IMR-90 (cell line): ENCODE data around the gene PDF. TPM values are rescaled to one million over a fixed set of nuclear protein-coding genes. Genes with fewer than 3 reads are reported as not detected.
"Not testable (repeated sequence)": the region's sequence is repeated elsewhere in the genome, so short reads cannot be mapped to it uniquely, and the experiment has no call there.

Experiments
- ATAC-seq: fragments of 200-7000 bp; cut with Tn5 transposase; 2 replicates; pipeline ENCODE4 v1.9.1; 2020; ENCODE audit warnings: low read depth, mild to moderate bottlenecking, moderate library complexity
- BruUV-seq: library from RNA; stranded (reverse); fragments of 400-500 nt; replicated peaks from 2 replicates; lab custom pipeline; 2021; lab: Mats Ljungman, UMichigan
- CTCF ChIA-PET: fragments of 300-600 bp; formaldehyde crosslinking; extraction: SDS; loops from one replicate; lab custom pipeline; 2021; ENCODE audit warnings: antibody characterized with exemption; lab: Yijun Ruan, JAX
- POLR2A ChIA-PET: fragments of 300-600 bp; sonication (Branson Sonifier 250); formaldehyde crosslinking; loops from one replicate; lab custom pipeline; 2022; ENCODE audit warnings: antibody characterized with exemption; ENCODE audit not compliant: unreplicated experiment; lab: Charles Lee
- DNase-seq: peaks from one replicate; pipeline ENCODE4 v3.0.0; 2013
- H2AFZ ChIP-seq: replicated peaks from 2 replicates; pipeline ENCODE3; 2013; ENCODE audit warnings: low read length, mild to moderate bottlenecking; ENCODE audit not compliant: poor library complexity
- H2AK5ac ChIP-seq: 2 replicates; pipeline ENCODE4 v1.6.1; 2013; ENCODE audit warnings: low read depth, low read length, inconsistent platforms
- H2AK9ac ChIP-seq: replicated peaks from 2 replicates; pipeline ENCODE3; 2013; ENCODE audit warnings: mild to moderate bottlenecking, low read depth, low read length, moderate library complexity; ENCODE audit not compliant: poor library complexity
- H2BK120ac ChIP-seq: 2 replicates; pipeline ENCODE4 v1.6.1; 2013; ENCODE audit warnings: low read depth, low read length, inconsistent platforms
- H2BK15ac ChIP-seq: 3 replicates; pipeline ENCODE4 v1.6.1; 2013; ENCODE audit warnings: low read depth, low read length, inconsistent platforms
- H2BK20ac ChIP-seq: 2 replicates; pipeline ENCODE4 v1.6.1; 2013; ENCODE audit warnings: low read depth, mild to moderate bottlenecking, inconsistent platforms, low read length, moderate library complexity
- H2BK5ac ChIP-seq: 2 replicates; pipeline ENCODE4 v1.6.1; 2013; ENCODE audit warnings: mild to moderate bottlenecking, low read depth, low read length, inconsistent platforms; ENCODE audit not compliant: poor library complexity, severe bottlenecking
- H3K14ac ChIP-seq: replicated peaks from 2 replicates; pipeline ENCODE4 v1.6.1; 2013; ENCODE audit warnings: low read depth, low read length, inconsistent platforms
- H3K18ac ChIP-seq: 2 replicates; pipeline ENCODE4 v1.6.1; 2013; ENCODE audit warnings: low read depth, low read length, control low read depth
- H3K23ac ChIP-seq: 2 replicates; pipeline ENCODE4 v1.6.1; 2013; ENCODE audit warnings: low read depth, low read length, inconsistent platforms
- H3K27ac ChIP-seq: 2 replicates; pipeline ENCODE4 v1.5.1; 2013; ENCODE audit warnings: mild to moderate bottlenecking, control low read depth, low read length; ENCODE audit not compliant: insufficient read depth
- H3K27me3 ChIP-seq: 2 replicates; pipeline ENCODE4 v1.6.1; 2013; ENCODE audit warnings: low read length; ENCODE audit not compliant: control insufficient read depth, insufficient read depth
- H3K36me3 ChIP-seq: 2 replicates; pipeline ENCODE4 v1.6.1; 2013; ENCODE audit warnings: low read length, mixed read lengths; ENCODE audit not compliant: control insufficient read depth, insufficient read depth
- H3K4ac ChIP-seq: 2 replicates; pipeline ENCODE4 v1.6.1; 2013; ENCODE audit warnings: low read depth, low read length, inconsistent platforms
- H3K4me1 ChIP-seq: 2 replicates; pipeline ENCODE4 v1.6.1; 2013; ENCODE audit warnings: low read length, mixed read lengths; ENCODE audit not compliant: control insufficient read depth, insufficient read depth
- H3K4me2 ChIP-seq: 2 replicates; pipeline ENCODE4 v1.6.1; 2013; ENCODE audit warnings: low read depth, mild to moderate bottlenecking, control low read depth, low read length, moderate library complexity
- H3K4me3 ChIP-seq: 2 replicates; pipeline ENCODE4 v1.5.1; 2013; ENCODE audit warnings: low read depth, mild to moderate bottlenecking, control low read depth, low read length, moderate library complexity; ENCODE audit not compliant: insufficient read depth
- H3K56ac ChIP-seq: 2 replicates; pipeline ENCODE4 v1.6.1; 2013; ENCODE audit warnings: low read length, inconsistent platforms; ENCODE audit not compliant: insufficient read depth; ENCODE audit errors: extremely low read depth
- H3K79me1 ChIP-seq, 2 experiments: 2 replicates each; pipeline ENCODE4 v1.6.1; 2013; ENCODE audit warnings: low read length in 2 of 2, inconsistent platforms in 1 of 2, low read depth in 1 of 2
- H3K9ac ChIP-seq: 2 replicates; pipeline ENCODE4 v1.6.1; 2013; ENCODE audit warnings: low read depth, low read length, control low read depth
- H3K9me1 ChIP-seq: 2 replicates; pipeline ENCODE4 v1.6.1; 2013; ENCODE audit warnings: low read length, inconsistent platforms; ENCODE audit not compliant: insufficient read depth
- H3K9me3 ChIP-seq: 2 replicates; pipeline ENCODE4 v1.6.1; 2013; ENCODE audit warnings: low read length; ENCODE audit not compliant: control insufficient read depth, insufficient read depth
- H4K20me1 ChIP-seq: 2 replicates; pipeline ENCODE4 v1.6.1; 2013; ENCODE audit warnings: low read length, inconsistent platforms; ENCODE audit not compliant: insufficient read depth
- H4K5ac ChIP-seq: 2 replicates; pipeline ENCODE4 v1.6.1; 2013; ENCODE audit warnings: mild to moderate bottlenecking, low read depth, low read length, control low read depth
- H4K8ac ChIP-seq, 2 experiments: 2 replicates each; pipeline ENCODE4 v1.6.1; 2013; ENCODE audit warnings: low read depth in 2 of 2, low read length in 2 of 2, control low read depth in 1 of 2, inconsistent platforms in 1 of 2
- H4K91ac ChIP-seq: 2 replicates; pipeline ENCODE4 v1.6.1; 2013; ENCODE audit warnings: low read depth, low read length, inconsistent platforms; ENCODE audit not compliant: insufficient read depth
- CHD1 ChIP-seq: IDR thresholded peaks from 2 replicates; pipeline ENCODE4 v1.6.1; 2012; ENCODE audit warnings: low read depth, low read length, improper control_type of control experiment
- FOS ChIP-seq: fragments of 150-350 bp; IDR thresholded peaks from 2 replicates; pipeline ENCODE4 v1.6.1; 2016; ENCODE audit warnings: low read depth, low read length
- MAFK ChIP-seq: IDR thresholded peaks from 2 replicates; pipeline ENCODE4 v1.6.1; 2012; ENCODE audit warnings: low read depth, low read length, improper control_type of control experiment
- MXI1 ChIP-seq: IDR thresholded peaks from 2 replicates; pipeline ENCODE4 v1.6.1; 2012; ENCODE audit warnings: low read depth, mild to moderate bottlenecking, low read length, moderate library complexity, borderline replicate concordance
- RAD21 ChIP-seq: IDR thresholded peaks from 2 replicates; pipeline ENCODE4 v1.6.1; 2012; ENCODE audit warnings: low read length, improper control_type of control experiment
- SMC3 ChIP-seq: fragments of 150-350 bp; IDR thresholded peaks from 2 replicates; pipeline ENCODE4 v1.6.1; 2016; ENCODE audit warnings: low read depth, mild to moderate bottlenecking, antibody characterized with exemption, low read length, moderate library complexity
- WGBS, 2 experiments: methylation state at CpG; one replicate each; pipeline versions ENCODE4 v1.1.5 to v1.1.7; 2013; ENCODE audit warnings: missing lambda C conversion rate in 2 of 2; ENCODE audit not compliant: insufficient read length in 1 of 2; ENCODE audit errors: extremely low coverage in 2 of 2; 5-methylcytosine and 5-hydroxymethylcytosine counted together
- dilution Hi-C: fragments of 300-500 bp; cut with HindIII; formaldehyde crosslinking; loops from one replicate; pipeline ENCODE4 v1.14.3; 2018; ENCODE audit warnings: low sequenced_read_pairs; ENCODE audit not compliant: unreplicated experiment
- in situ Hi-C: fragments of 300-500 bp; cut with MboI; formaldehyde crosslinking; loops from 3 replicates; pipeline ENCODE4 v1.14.3; 2019; ENCODE audit warnings: low sequenced_read_pairs, inconsistent platforms, mixed read lengths
- intact Hi-C: fragments of 100-400 bp; cut with micrococcal nuclease; formaldehyde crosslinking; loops from 2 replicates; pipeline ENCODE4 v1.10.0; 2022
- polyA plus RNA-seq, 3 experiments: library from polyadenylated mRNA; depleted of rRNA; stranded (reverse); fragments of >200 nt; gene quantifications; 2 replicates each; pipeline ENCODE4 v1.2.3, GENCODE V29; 2012; ENCODE audit warnings: low replicate concordance in 1 of 3
- total RNA-seq: library from RNA; depleted of rRNA; stranded (reverse); fragments of >200 nt; gene quantifications from 2 replicates; pipeline ENCODE4 v1.2.3, GENCODE V29; 2012
- TF ChIP-seq, protein P1 (sequence below): fragments of 150-350 bp; IDR thresholded peaks from 2 replicates; pipeline ENCODE4 v1.6.1; 2016; ENCODE audit warnings: low read depth, mild to moderate bottlenecking, low read length, moderate library complexity, borderline replicate concordance

PDF gene
- total and polyA plus RNA-seq, 2 of the 4 experiments (the other 2 are of a cell fraction), result 4.5 to 6.4 TPM

DNA sequence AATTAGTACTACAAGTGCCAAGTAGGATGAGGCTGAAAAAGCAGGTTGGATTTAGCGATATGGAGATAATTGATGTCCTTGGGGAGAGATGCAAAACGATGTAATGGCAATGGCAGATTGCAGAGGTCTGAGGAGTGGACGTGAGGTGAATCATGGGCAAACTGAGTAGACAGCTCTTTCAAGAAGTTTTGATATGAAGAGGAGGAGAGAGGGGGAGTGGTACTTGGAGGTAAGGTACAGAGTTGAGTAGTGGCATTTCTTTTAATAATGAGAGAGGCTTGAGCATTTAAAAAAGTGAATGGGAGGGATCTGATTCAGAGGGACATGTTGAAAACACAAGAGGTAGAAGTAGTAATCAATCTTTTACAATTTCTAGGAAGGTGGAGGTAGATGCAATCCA lies 37.0 kb downstream of the PDF start:
- dilution Hi-C loops, result no loop called here
- H3K4me3 ChIP-seq, result no peak overlapping the region
- intact Hi-C loops, result no loop called here
- ATAC-seq, result no peak
- H3K79me1 ChIP-seq, result peaks cover 2 to 57% of the 10 kb centered on the region in 2 experiments; a peak in 3 of 4 replicates
- H3K9me1 ChIP-seq, result peaks cover 4% of the 10 kb centered on the region; the same call in 1 of the 2 replicates
- H3K9me3 ChIP-seq, result no peaks in the 10 kb centered on the region
- no peak overlapping the region for H3K4me2 ChIP-seq
- H3K36me3 ChIP-seq, result peaks cover 7% of the 10 kb centered on the region
- no peaks in the 10 kb centered on the region for H3K27me3 ChIP-seq
- H3K4ac ChIP-seq, result no peak overlapping the region
- TF ChIP-seq MAFK, result no peak
- TF ChIP-seq, protein P1, sequence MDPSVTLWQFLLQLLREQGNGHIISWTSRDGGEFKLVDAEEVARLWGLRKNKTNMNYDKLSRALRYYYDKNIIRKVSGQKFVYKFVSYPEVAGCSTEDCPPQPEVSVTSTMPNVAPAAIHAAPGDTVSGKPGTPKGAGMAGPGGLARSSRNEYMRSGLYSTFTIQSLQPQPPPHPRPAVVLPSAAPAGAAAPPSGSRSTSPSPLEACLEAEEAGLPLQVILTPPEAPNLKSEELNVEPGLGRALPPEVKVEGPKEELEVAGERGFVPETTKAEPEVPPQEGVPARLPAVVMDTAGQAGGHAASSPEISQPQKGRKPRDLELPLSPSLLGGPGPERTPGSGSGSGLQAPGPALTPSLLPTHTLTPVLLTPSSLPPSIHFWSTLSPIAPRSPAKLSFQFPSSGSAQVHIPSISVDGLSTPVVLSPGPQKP, result no peak
- TF ChIP-seq MXI1, result no peak
- no peak for TF ChIP-seq SMC3
- no peak for TF ChIP-seq RAD21
- TF ChIP-seq CHD1, result no peak
- no peak for TF ChIP-seq FOS
- no TSS peak for BruUV-seq
- no peak overlapping the region for H3K27ac ChIP-seq
- POLR2A ChIA-PET, result no interaction called here
- H2BK20ac ChIP-seq, result no peak overlapping the region
- no peak for DNase-seq
- no peak overlapping the region; the same call in 1 of the 2 replicates for H4K5ac ChIP-seq
- H3K18ac ChIP-seq, result no peak overlapping the region; the same call in 1 of the 2 replicates
- WGBS, 2 experiments, result 93% methylated on average over 3 of the region's 3 CpGs; no CpG with 5 or more reads in 1 of the 2 experiments
- H2BK15ac ChIP-seq, result no peak overlapping the region
- no peak overlapping the region for H2AK5ac ChIP-seq
- no peak overlapping the region for H3K9ac ChIP-seq
- peak overlapping the region; percentile 17 for H2BK5ac ChIP-seq
- no peaks in the 10 kb centered on the region for H4K20me1 ChIP-seq
- no peak overlapping the region for H3K23ac ChIP-seq
- no peak overlapping the region for H4K8ac ChIP-seq
- no peak overlapping the region for H4K91ac ChIP-seq
- CTCF ChIA-PET, result interaction anchor here (0.6 kb wide), 1 partner anchor 130 kb away, joined by 3 read pairs; no protein-coding TSS in a partner anchor
- no peak overlapping the region for H2AK9ac ChIP-seq
- no peak overlapping the region for H2BK120ac ChIP-seq
- H3K14ac ChIP-seq, result no peak overlapping the region
- no peak overlapping the region for H3K56ac ChIP-seq
- in situ Hi-C loops, result no loop called here
- peaks cover 4% of the 10 kb centered on the region for H3K4me1 ChIP-seq
- no peak overlapping the region for H2AFZ ChIP-seq

DNA sequence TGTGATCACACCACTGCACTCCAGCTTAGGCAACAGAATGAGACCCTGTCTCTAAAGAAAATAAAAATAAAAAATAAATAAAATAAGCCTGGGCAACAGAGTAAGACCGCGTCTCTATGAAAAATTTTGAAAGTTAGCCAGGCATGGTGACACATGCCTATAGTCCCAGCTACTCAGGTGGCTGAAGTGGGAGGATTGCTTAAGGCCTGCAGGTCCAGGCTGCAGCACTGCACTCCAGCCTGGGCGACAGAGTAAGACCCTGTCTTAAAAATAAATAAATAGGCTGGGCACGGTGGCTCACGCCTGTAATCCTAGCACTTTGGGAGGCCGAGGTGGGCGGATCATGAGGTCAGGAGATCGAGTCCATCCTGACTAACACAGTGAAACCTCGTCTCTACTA lies 38.7 kb downstream of the PDF start:
- H3K4me2 ChIP-seq, intact Hi-C loops, H2BK5ac ChIP-seq, H2AK5ac ChIP-seq, H3K27me3 ChIP-seq, H3K27ac ChIP-seq, H3K4ac ChIP-seq, H3K36me3 ChIP-seq, H4K91ac ChIP-seq, H2BK20ac ChIP-seq, H4K8ac ChIP-seq, H2AFZ ChIP-seq, H2BK15ac ChIP-seq, H3K14ac ChIP-seq, H3K23ac ChIP-seq, H3K18ac ChIP-seq, H3K4me1 ChIP-seq, dilution Hi-C loops, DNase-seq, H3K9ac ChIP-seq, POLR2A ChIA-PET, H3K9me3 ChIP-seq, H2AK9ac ChIP-seq, H3K4me3 ChIP-seq, in situ Hi-C loops, H2BK120ac ChIP-seq, H3K56ac ChIP-seq, H4K20me1 ChIP-seq, H4K5ac ChIP-seq, ATAC-seq, H3K9me1 ChIP-seq, BruUV-seq: not testable (repeated sequence)
- 100% methylated on average over 1 of the region's 9 CpGs; no CpG with 5 or more reads in 1 of the 2 experiments for WGBS, 2 experiments
- CTCF ChIA-PET, result interaction anchor here (0.6 kb wide), 1 partner anchor 82 kb away, joined by 4 read pairs; no protein-coding TSS in a partner anchor
- peaks cover 10 to 54% of the 10 kb centered on the region in 2 experiments for H3K79me1 ChIP-seq
